ENCODE measurements around the gene OTOG.

Gene OTOG

GRCh38 chr11:17634776-17635550 is 87.9 kb downstream of the OTOG start:
- DNase-seq: no peak

GRCh38 chr11:17635551-17635938 is 88.5 kb downstream of the OTOG start:
- DNase-seq: no peak

- DNase-seq: no peak
These were observed 89.7 kb downstream of the OTOG start for GRCh38 chr11:17636721-17637120.

- DNase-seq: no peak
These were observed 90.8 kb downstream of the OTOG start for GRCh38 chr11:17637901-17638300.

- DNase-seq: no peak
These were observed 91.3 kb downstream of the OTOG start for GRCh38 chr11:17638311-17638710.

- DNase-seq: no peak
These were observed 92.0 kb downstream of the OTOG start for GRCh38 chr11:17639091-17639490.

- no peak for DNase-seq
These were observed 92.7 kb downstream of the OTOG start for GRCh38 chr11:17639781-17640180.

- DNase-seq: no peak
These were observed 93.6 kb downstream of the OTOG start for GRCh38 chr11:17640493-17641164.

GRCh38 chr11:17641792-17642350 is 94.8 kb downstream of the OTOG start:
- DNase-seq: no peak

- no peak for DNase-seq
These were observed 95.3 kb downstream of the OTOG start for GRCh38 chr11:17642370-17642769.

- DNase-seq: no peak
These were observed 95.9 kb downstream of the OTOG start for GRCh38 chr11:17642980-17643379.

GRCh38 chr11:17643506-17644405 is 96.7 kb downstream of the OTOG start:
- no peak for DNase-seq

GRCh38 chr11:17645190-17645970 is 98.3 kb downstream of the OTOG start:
- no peak for DNase-seq

GRCh38 chr11:17646451-17647145 is 99.5 kb downstream of the OTOG start:
- no peak for DNase-seq

GRCh38 chr11:17648528-17648927 is 101.5 kb downstream of the OTOG start:
- no peak for DNase-seq

- DNase-seq: no peak
These were observed 102.2 kb downstream of the OTOG start for GRCh38 chr11:17649261-17649660.

GRCh38 chr11:17649696-17650095 is 102.6 kb downstream of the OTOG start:
- DNase-seq: no peak

- no peak for DNase-seq
These were observed 103.3 kb downstream of the OTOG start for GRCh38 chr11:17650127-17650911.

GRCh38 chr11:17651061-17651460 is 104.0 kb downstream of the OTOG start:
- DNase-seq: no peak

GRCh38 chr11:17651681-17652080 is 104.6 kb downstream of the OTOG start:
- DNase-seq: no peak

GRCh38 chr11:17652556-17652955 is 105.5 kb downstream of the OTOG start:
- no peak for DNase-seq

Data from CD4-positive, alpha-beta T cell treated with Interferon alpha-2 for 1 hour (primary cell).